PC-3 (cell line): Measurements from ENCODE around the gene DCLK1.

Experiments
- CTCF ChIP-seq: fragments of 300-600 bp; sonication (generic); conservative IDR thresholded peaks from 2 replicates; pipeline ENCODE4 v1.5.1; 2017; ENCODE audit warnings: antibody characterized with exemption, low read depth, mild to moderate bottlenecking, low read length
- EZH2phosphoT487 ChIP-seq: fragments of 300-600 bp; sonication (generic); IDR thresholded peaks from 2 replicates; pipeline ENCODE4 v1.6.1; 2018; ENCODE audit warnings: mild to moderate bottlenecking, antibody characterized with exemption, low read length, borderline replicate concordance

- TF ChIP-seq CTCF = no peak
- TF ChIP-seq EZH2phosphoT487 = no peak
Measured at GRCh38 chr13:35892837-35893814, 238.1 kb downstream of the DCLK1 start.
